22Rv1 (cell line): ENCODE data around the gene TJP2.

ENCODE experiments used
- H3K27ac ChIP-seq: fragments of 450-650 bp; 2 replicates; pipeline ENCODE4 v1.5.1; 2017
- CTCF ChIP-seq: fragments of 450-650 bp; IDR thresholded peaks from 2 replicates; pipeline ENCODE4 v1.5.1; 2017; ENCODE audit warnings: mild to moderate bottlenecking
- ZFX ChIP-seq: fragments of 450-650 bp; IDR thresholded peaks from 2 replicates; pipeline ENCODE4 v1.6.1; 2017; ENCODE audit warnings: antibody characterized with exemption, borderline replicate concordance

Gene TJP2

GRCh38 chr9:69180670-69181069 is 6.6 kb downstream of the TJP2 start:
- H3K27ac ChIP-seq, result no peak overlapping the region
- TF ChIP-seq ZFX (no peak), CTCF (no peak)

- H3K27ac ChIP-seq, result no peak overlapping the region
- TF ChIP-seq CTCF (no peak), ZFX (no peak)
Measured at GRCh38 chr9:69181908-69182353, 7.9 kb downstream of the TJP2 start.

GRCh38 chr9:69184266-69184665 is 10.2 kb downstream of the TJP2 start:
- TF ChIP-seq ZFX, result no peak
- TF ChIP-seq CTCF, result no peak
- no peak overlapping the region for H3K27ac ChIP-seq

GRCh38 chr9:69186841-69187611 is 12.9 kb downstream of the TJP2 start:
- no peak overlapping the region for H3K27ac ChIP-seq
- TF ChIP-seq CTCF (no peak), ZFX (no peak)

GRCh38 chr9:69188975-69189374 is 14.9 kb downstream of the TJP2 start:
- TF ChIP-seq CTCF (no peak), ZFX (no peak)
- H3K27ac ChIP-seq, result no peak overlapping the region

- no peak overlapping the region for H3K27ac ChIP-seq
- TF ChIP-seq ZFX (no peak), CTCF (no peak)
Measured at GRCh38 chr9:69190086-69190862, 16.2 kb downstream of the TJP2 start.

- TF ChIP-seq ZFX (no peak), CTCF (no peak)
- H3K27ac ChIP-seq, result no peak overlapping the region
Measured at GRCh38 chr9:69190863-69191181, 16.7 kb downstream of the TJP2 start.
